Measurements from ENCODE around the gene UBE2D3. TPM values are rescaled to one million over a fixed set of nuclear protein-coding genes. Genes with fewer than 3 reads are reported as not detected.

Gene UBE2D3
- total and polyA plus RNA-seq, 5 donors = 157 to 278 (median 258) TPM

DNA sequence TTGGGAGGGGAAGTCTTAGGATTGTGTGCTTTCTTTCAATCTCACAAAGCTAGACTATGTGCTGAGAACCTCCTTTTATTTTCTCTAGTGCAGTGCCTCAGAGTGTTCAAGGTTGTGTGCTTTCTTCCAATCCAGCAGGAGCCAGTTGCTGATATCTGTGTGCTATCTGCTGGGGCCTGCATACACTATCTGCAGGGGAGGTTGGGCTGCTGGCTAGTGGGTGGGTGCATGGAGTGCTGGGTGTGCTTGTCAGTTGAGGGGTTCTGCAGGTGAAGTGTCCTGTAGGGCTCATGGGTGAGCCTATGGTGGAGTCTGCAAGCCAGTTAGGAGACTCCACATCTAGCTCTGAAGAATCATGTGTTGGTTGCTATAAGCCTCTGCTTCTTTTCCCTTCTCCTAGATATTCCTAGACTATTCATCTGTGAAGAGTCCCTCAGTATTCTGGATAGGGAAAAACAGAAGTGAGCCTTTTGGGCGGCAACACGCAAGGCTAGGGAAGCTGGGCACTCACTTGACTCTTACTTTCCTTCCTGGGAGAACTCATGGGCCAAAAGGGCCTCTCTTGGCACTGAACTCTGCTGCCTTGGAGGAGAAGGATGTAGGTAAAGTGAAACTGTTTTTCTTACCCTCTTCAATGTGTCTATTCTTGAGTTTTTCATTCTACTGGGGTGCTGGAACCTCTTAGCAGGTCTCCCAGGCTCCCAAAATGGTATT lies 33.4 kb upstream of the UBE2D3 start:
- intact Hi-C loops (cut with DNase I) = no loop called here
- ATAC-seq (peak in 1 of 2 donors; percentile 41), DNase-seq (no peak)
- no peak overlapping the region for H3K4me3 ChIP-seq (ENCODE audit: low read length)
- no peak overlapping the region for H3K27ac ChIP-seq (ENCODE audit: low read length)
- no peaks in the 10 kb centered on the region for H3K4me1 ChIP-seq (ENCODE audit: control insufficient read depth, insufficient read depth, low read length)
- H3K27me3 ChIP-seq (ENCODE audit: control insufficient read depth, insufficient read depth) = no peaks in the 10 kb centered on the region
- no peaks in the 10 kb centered on the region for H3K9me3 ChIP-seq (ENCODE audit: control insufficient read depth, low read length)
- WGBS = 85% methylated on average over 2 of the region's 2 CpGs

- intact Hi-C loops (cut with DNase I) = no loop called here
- 95% methylated on average over 2 of the region's 2 CpGs for WGBS
- Histone ChIP-seq H3K9me3 (ENCODE audit: control insufficient read depth, low read length) (no peaks in the 10 kb centered on the region), H3K27me3 (ENCODE audit: control insufficient read depth, insufficient read depth) (no peaks in the 10 kb centered on the region), H3K4me1 (ENCODE audit: control insufficient read depth, insufficient read depth, low read length) (no peaks in the 10 kb centered on the region), H3K27ac (ENCODE audit: low read length) (no peak overlapping the region), H3K4me3 (ENCODE audit: low read length) (no peak overlapping the region)
- ATAC-seq (no peak), DNase-seq (no peak)
Measured at GRCh38 chr4:102858828-102859464, 31.6 kb upstream of the UBE2D3 start.

DNA sequence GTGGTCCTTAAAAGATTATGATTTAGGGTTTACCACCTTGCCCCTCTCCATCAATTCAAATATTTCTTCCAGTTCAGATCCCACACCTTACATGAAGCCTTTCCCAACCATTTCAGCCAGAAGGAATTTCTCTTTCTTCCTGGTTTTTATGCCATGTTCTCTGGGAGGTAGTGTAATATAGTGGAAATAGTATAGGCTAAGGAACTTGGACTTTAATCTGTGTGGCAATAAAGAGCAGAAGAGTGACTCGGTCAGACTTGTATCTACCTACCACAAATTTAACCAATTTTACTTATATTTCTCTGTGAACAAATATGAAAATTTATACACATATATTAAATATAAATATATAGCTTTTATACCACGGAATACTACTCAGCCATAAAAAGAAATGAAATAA lies 23.0 kb upstream of the UBE2D3 start:
- DNase-seq = no peak
- intact Hi-C loops (cut with DNase I) = no loop called here
- H3K27me3 ChIP-seq (ENCODE audit: control insufficient read depth, insufficient read depth) = no peaks in the 10 kb centered on the region
- 96% methylated on average over 2 of the region's 2 CpGs for WGBS
- H3K27ac ChIP-seq (ENCODE audit: low read length) = no peak overlapping the region
- no peaks in the 10 kb centered on the region for H3K9me3 ChIP-seq (ENCODE audit: control insufficient read depth, low read length)
- H3K4me3 ChIP-seq (ENCODE audit: low read length) = no peak overlapping the region
- no peak for ATAC-seq
- no peaks in the 10 kb centered on the region for H3K4me1 ChIP-seq (ENCODE audit: control insufficient read depth, insufficient read depth, low read length)

- ATAC-seq (no peak), DNase-seq (no peak)
- H3K27me3 ChIP-seq (ENCODE audit: control insufficient read depth, insufficient read depth) = no peaks in the 10 kb centered on the region
- intact Hi-C loops (cut with DNase I) = no loop called here
- 76% methylated on average over 3 of the region's 3 CpGs for WGBS
- no peaks in the 10 kb centered on the region for H3K9me3 ChIP-seq (ENCODE audit: control insufficient read depth, low read length)
- H3K4me1 ChIP-seq (ENCODE audit: control insufficient read depth, insufficient read depth, low read length) = no peaks in the 10 kb centered on the region
- H3K4me3 ChIP-seq (ENCODE audit: low read length) = no peak overlapping the region
- H3K27ac ChIP-seq (ENCODE audit: low read length) = no peak overlapping the region
Measured at GRCh38 chr4:102849579-102850104, 22.3 kb upstream of the UBE2D3 start.

DNA sequence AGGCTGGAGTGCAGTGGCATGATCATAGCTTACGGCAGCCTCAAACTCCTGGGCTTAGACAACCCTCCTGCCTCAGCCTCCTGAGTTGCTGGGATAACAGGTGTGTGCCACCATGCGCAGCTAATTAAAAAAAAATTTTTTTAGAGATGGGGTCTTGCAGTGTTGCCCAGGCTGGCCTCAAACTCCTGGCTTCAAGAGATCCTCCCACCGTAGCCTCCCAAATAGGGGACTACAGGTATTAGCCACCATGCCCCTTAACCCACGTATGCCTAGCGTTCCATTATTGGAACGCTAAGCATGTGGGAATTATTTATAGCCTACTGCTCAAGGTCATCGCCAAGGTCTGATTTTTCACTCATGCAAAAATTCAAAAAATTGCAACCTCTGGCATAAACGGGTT lies 20.3 kb upstream of the UBE2D3 start:
- intact Hi-C loops (cut with DNase I) = no loop called here
- Histone ChIP-seq H3K4me3 (ENCODE audit: low read length) (no peak overlapping the region), H3K4me1 (ENCODE audit: control insufficient read depth, insufficient read depth, low read length) (no peaks in the 10 kb centered on the region), H3K27ac (ENCODE audit: low read length) (no peak overlapping the region), H3K9me3 (ENCODE audit: control insufficient read depth, low read length) (no peaks in the 10 kb centered on the region), H3K27me3 (ENCODE audit: control insufficient read depth, insufficient read depth) (no peaks in the 10 kb centered on the region)
- ATAC-seq (no peak), DNase-seq (no peak)
- WGBS = 97% methylated on average over 8 of the region's 8 CpGs

- intact Hi-C loops (cut with DNase I) = no loop called here
- DNase-seq (no peak), ATAC-seq (no peak)
- no peak overlapping the region for H3K4me3 ChIP-seq (ENCODE audit: low read length)
- 91% methylated on average over 1 of the region's 1 CpG for WGBS
- no peaks in the 10 kb centered on the region for H3K4me1 ChIP-seq (ENCODE audit: control insufficient read depth, insufficient read depth, low read length)
- H3K27me3 ChIP-seq (ENCODE audit: control insufficient read depth, insufficient read depth) = no peaks in the 10 kb centered on the region
- H3K9me3 ChIP-seq (ENCODE audit: control insufficient read depth, low read length) = no peaks in the 10 kb centered on the region
- H3K27ac ChIP-seq (ENCODE audit: low read length) = no peak overlapping the region
Measured at GRCh38 chr4:102843938-102844337, 16.6 kb upstream of the UBE2D3 start.

DNA sequence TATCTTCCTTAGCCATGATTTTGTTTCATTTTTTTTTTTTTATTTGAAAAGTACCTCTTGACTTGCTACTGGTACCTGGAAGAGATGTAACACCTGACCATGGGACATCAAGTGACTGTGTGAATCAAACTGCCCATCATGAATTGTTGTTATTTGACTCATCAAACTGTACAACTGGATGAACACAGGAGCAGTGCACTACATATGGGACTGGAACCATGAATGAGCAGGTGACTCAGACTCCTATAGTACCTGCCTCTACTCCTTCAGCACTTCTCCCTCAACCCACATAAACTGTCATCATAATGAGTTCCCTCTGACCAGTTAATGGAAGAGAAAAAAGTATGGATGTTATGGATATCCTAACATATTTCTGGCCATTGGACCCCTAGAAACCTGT lies 15.9 kb upstream of the UBE2D3 start:
- Histone ChIP-seq H3K27ac (ENCODE audit: low read length) (no peak overlapping the region), H3K4me1 (ENCODE audit: control insufficient read depth, insufficient read depth, low read length) (no peaks in the 10 kb centered on the region), H3K4me3 (ENCODE audit: low read length) (no peak overlapping the region), H3K9me3 (ENCODE audit: control insufficient read depth, low read length) (no peaks in the 10 kb centered on the region), H3K27me3 (ENCODE audit: control insufficient read depth, insufficient read depth) (no peaks in the 10 kb centered on the region)
- ATAC-seq (no peak), DNase-seq (no peak)
- intact Hi-C loops (cut with DNase I) = no loop called here

- DNase-seq (no peak), ATAC-seq (no peak)
- 87% methylated on average over 3 of the region's 3 CpGs for WGBS
- Histone ChIP-seq H3K9me3 (ENCODE audit: control insufficient read depth, low read length) (no peaks in the 10 kb centered on the region), H3K4me1 (ENCODE audit: control insufficient read depth, insufficient read depth, low read length) (no peaks in the 10 kb centered on the region), H3K27me3 (ENCODE audit: control insufficient read depth, insufficient read depth) (no peaks in the 10 kb centered on the region), H3K27ac (ENCODE audit: low read length) (no peak overlapping the region), H3K4me3 (ENCODE audit: low read length) (no peak overlapping the region)
- intact Hi-C loops (cut with DNase I) = no loop called here
Measured at GRCh38 chr4:102842367-102842766, 15.0 kb upstream of the UBE2D3 start.

- Histone ChIP-seq H3K9me3 (ENCODE audit: control insufficient read depth, low read length) (no peaks in the 10 kb centered on the region), H3K4me1 (ENCODE audit: control insufficient read depth, insufficient read depth, low read length) (no peaks in the 10 kb centered on the region), H3K27ac (ENCODE audit: low read length) (no peak overlapping the region), H3K27me3 (ENCODE audit: control insufficient read depth, insufficient read depth) (no peaks in the 10 kb centered on the region), H3K4me3 (ENCODE audit: low read length) (no peak overlapping the region)
- 99% methylated on average over 1 of the region's 1 CpG for WGBS
- DNase-seq (no peak), ATAC-seq (no peak)
- intact Hi-C loops (cut with DNase I) = no loop called here
Measured at GRCh38 chr4:102836596-102836995, 9.2 kb upstream of the UBE2D3 start.

DNA sequence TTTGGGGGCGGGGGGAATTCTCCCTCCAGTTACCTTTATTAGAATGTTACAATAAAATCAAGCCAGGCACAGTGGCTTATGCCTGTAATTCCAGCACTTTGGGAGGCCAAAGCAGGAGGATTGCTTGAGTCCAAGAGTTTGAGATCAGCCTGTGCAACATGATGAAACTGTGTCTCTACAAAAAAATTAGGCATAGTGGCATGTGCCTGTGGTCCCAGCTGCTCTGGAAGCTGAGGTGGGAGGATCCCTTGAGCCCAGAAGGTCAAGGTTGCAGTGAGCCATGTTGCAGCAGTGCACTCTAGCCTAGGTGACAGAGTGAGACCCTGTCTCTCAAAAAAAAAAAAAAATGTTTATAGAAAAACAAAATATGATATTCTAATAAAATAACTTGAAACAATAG lies 5.3 kb upstream of the UBE2D3 start:
- no peaks in the 10 kb centered on the region for H3K4me1 ChIP-seq (ENCODE audit: control insufficient read depth, insufficient read depth, low read length)
- H3K4me3 ChIP-seq (ENCODE audit: low read length) = no peak overlapping the region
- 95% methylated on average over 1 of the region's 1 CpG for WGBS
- intact Hi-C loops (cut with DNase I) = no loop called here
- ATAC-seq (no peak), DNase-seq (no peak)
- H3K27me3 ChIP-seq (ENCODE audit: control insufficient read depth, insufficient read depth) = no peaks in the 10 kb centered on the region
- H3K9me3 ChIP-seq (ENCODE audit: control insufficient read depth, low read length) = no peaks in the 10 kb centered on the region
- H3K27ac ChIP-seq (ENCODE audit: low read length) = no peak overlapping the region

- Histone ChIP-seq H3K4me3 (ENCODE audit: low read length) (no peak overlapping the region), H3K27ac (ENCODE audit: low read length) (no peak overlapping the region), H3K27me3 (ENCODE audit: control insufficient read depth, insufficient read depth) (no peaks in the 10 kb centered on the region), H3K4me1 (ENCODE audit: control insufficient read depth, insufficient read depth, low read length) (no peaks in the 10 kb centered on the region), H3K9me3 (ENCODE audit: control insufficient read depth, low read length) (no peaks in the 10 kb centered on the region)
- intact Hi-C loops (cut with DNase I) = no loop called here
- DNase-seq (no peak), ATAC-seq (no peak)
- 85% methylated on average over 4 of the region's 4 CpGs for WGBS
Measured at GRCh38 chr4:102832105-102832504, 4.8 kb upstream of the UBE2D3 start.
